PC-3 (cell line): ENCODE measurements around the gene ZER1. TPM values are rescaled to one million over a fixed set of nuclear protein-coding genes. Genes with fewer than 3 reads are reported as not detected.

ENCODE experiments used
- ATAC-seq: fragments of 200-7000 bp; cut with Tn5 transposase; 2 replicates; pipeline ENCODE4 v1.9.1; 2020; ENCODE audit warnings: mild to moderate bottlenecking, moderate library complexity
- BruUV-seq: library from RNA; stranded (reverse); fragments of 400-500 nt; replicated peaks from 2 replicates; lab custom pipeline; 2021; lab: Mats Ljungman, UMichigan
- CTCF ChIA-PET: fragments of 300-600 bp; sonication (Branson Sonifier 250); formaldehyde crosslinking; loops from one replicate; lab custom pipeline; 2022; ENCODE audit warnings: antibody characterized with exemption; lab: Charles Lee
- POLR2A ChIA-PET: fragments of 300-600 bp; sonication (Branson Sonifier 250); formaldehyde crosslinking; loops from one replicate; lab custom pipeline; 2022; ENCODE audit warnings: antibody characterized with exemption; ENCODE audit not compliant: unreplicated experiment; lab: Charles Lee
- DNase-seq: peaks from one replicate; pipeline ENCODE4 v3.0.0-alpha.2; 2015
- H2AFZ ChIP-seq: fragments of 300-600 bp; sonication (generic); 2 replicates; pipeline ENCODE4 v1.6.0; 2016; ENCODE audit warnings: antibody characterized with exemption, low read length
- H3F3A ChIP-seq: fragments of 300-600 bp; sonication (generic); one replicate; pipeline ENCODE4 v1.6.0; 2017; ENCODE audit warnings: antibody characterized with exemption, low read length, control low read depth, mild to moderate bottlenecking; ENCODE audit not compliant: unreplicated experiment
- H3K27ac ChIP-seq: fragments of 300-600 bp; sonication (generic); 2 replicates; pipeline ENCODE4 v1.5.1; 2016; ENCODE audit warnings: mild to moderate bottlenecking, low read length
- H3K27me3 ChIP-seq: fragments of 300-600 bp; sonication (generic); 2 replicates; pipeline ENCODE4 v1.6.1; 2016; ENCODE audit warnings: low read length, mixed read lengths
- H3K36me3 ChIP-seq: fragments of 300-600 bp; sonication (generic); 2 replicates; pipeline ENCODE4 v1.6.1; 2016; ENCODE audit warnings: low read depth, mixed run types, low read length, mixed read lengths
- H3K4me1 ChIP-seq: fragments of 300-600 bp; sonication (generic); 2 replicates; pipeline ENCODE4 v1.5.1; 2016; ENCODE audit warnings: low read length; ENCODE audit not compliant: insufficient read depth
- H3K4me2 ChIP-seq: fragments of 300-600 bp; sonication (generic); 2 replicates; pipeline ENCODE4 v1.6.0; 2016; ENCODE audit warnings: low read length
- H3K4me3 ChIP-seq: fragments of 300-600 bp; sonication (generic); 2 replicates; pipeline ENCODE4 v1.5.1; 2016; ENCODE audit warnings: mild to moderate bottlenecking, low read length, mixed read lengths
- H3K79me2 ChIP-seq: fragments of 300-600 bp; sonication (generic); 2 replicates; pipeline ENCODE4 v1.6.1; 2017; ENCODE audit warnings: low read length, mixed read lengths
- H3K9ac ChIP-seq: fragments of 300-600 bp; sonication (generic); 2 replicates; pipeline ENCODE4 v1.6.0; 2016; ENCODE audit warnings: mild to moderate bottlenecking, low read length
- H3K9me2 ChIP-seq: fragments of 300-600 bp; sonication (generic); replicated peaks from 2 replicates; pipeline ENCODE4 v1.6.1; 2016; ENCODE audit warnings: mixed run types, low read length, mixed read lengths
- H3K9me3 ChIP-seq: fragments of 300-600 bp; sonication (generic); 2 replicates; pipeline ENCODE4 v1.6.1; 2016; ENCODE audit warnings: low read length, mixed read lengths
- H4K20me1 ChIP-seq: fragments of 300-600 bp; sonication (generic); 2 replicates; pipeline ENCODE4 v1.6.1; 2016; ENCODE audit warnings: low read length, mixed read lengths
- EZH2 ChIP-seq: fragments of 300-600 bp; sonication (generic); IDR thresholded peaks from one replicate; pipeline ENCODE4 v1.6.1; 2017; ENCODE audit warnings: antibody characterized with exemption, mild to moderate bottlenecking, low read length; ENCODE audit not compliant: unreplicated experiment
- EZH2phosphoT487 ChIP-seq: fragments of 300-600 bp; sonication (generic); IDR thresholded peaks from 2 replicates; pipeline ENCODE4 v1.6.1; 2018; ENCODE audit warnings: mild to moderate bottlenecking, antibody characterized with exemption, low read length, borderline replicate concordance
- intact Hi-C: fragments of 100-400 bp; cut with micrococcal nuclease; formaldehyde crosslinking; loops from 2 replicates; pipeline ENCODE4 v1.9.0; 2023
- total RNA-seq: library from RNA; depleted of rRNA; stranded (reverse); fragments of >200 nt; gene quantifications from 2 replicates; pipeline ENCODE4 v1.2.3, GENCODE V29; 2014
- TF ChIP-seq, protein P1 (sequence below): fragments of 300-600 bp; sonication (generic); conservative IDR thresholded peaks from 2 replicates; pipeline ENCODE4 v1.5.1; 2017; ENCODE audit warnings: antibody characterized with exemption, low read depth, mild to moderate bottlenecking, low read length

Gene ZER1
- total RNA-seq, 1 experiment from 2014 or later, result 20.6 TPM

DNA sequence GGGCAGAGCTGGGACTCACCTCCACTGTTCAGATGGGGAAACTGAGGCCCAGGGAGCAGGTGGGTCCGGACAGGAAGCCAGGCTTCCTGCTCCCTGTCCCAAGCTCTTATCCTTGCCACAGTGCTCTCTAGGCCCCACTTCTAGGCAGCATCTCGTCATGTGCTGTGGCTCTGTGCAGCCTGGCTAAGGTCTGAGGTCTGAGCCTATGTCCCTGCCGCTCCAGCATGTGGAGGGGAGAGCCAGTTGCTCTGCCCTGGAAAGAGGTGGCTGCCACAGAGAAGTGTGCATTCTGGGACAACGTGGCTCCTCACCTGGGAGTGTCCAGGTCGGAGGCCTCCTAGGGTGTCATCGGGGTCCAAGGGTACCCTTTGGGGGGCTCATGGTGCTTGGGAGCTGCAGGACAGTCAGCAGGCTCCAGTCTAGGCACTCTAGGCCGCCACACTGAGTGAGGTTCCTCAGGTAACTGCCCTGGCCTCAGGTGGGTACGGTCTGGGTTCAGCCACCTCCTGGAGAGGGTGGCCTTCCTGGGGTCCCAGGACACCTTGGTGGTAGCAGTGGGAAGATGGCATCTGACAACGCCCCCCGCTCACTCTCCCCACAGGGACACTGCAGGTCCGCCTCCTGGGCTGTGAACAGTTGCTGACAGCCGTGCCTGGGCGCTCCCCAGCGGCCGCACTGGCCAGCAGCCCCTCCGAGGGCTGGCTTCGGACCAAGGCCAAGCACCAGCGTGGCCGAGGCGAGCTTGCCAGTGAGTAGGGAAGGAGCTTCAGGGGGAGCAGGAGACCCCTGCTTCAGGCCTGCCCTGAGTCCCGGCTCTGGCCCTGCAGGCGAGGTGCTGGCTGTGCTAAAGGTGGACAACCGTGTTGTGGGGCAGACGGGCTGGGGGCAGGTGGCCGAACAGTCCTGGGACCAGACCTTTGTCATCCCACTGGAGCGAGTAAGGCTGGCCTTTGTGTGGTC lies 59.0 kb downstream of the ZER1 start:
- H3K4me1 ChIP-seq, result no peaks in the 10 kb centered on the region
- no peak overlapping the region for H3K27ac ChIP-seq
- TF ChIP-seq EZH2phosphoT487 (no peak), EZH2 (no peak)
- TF ChIP-seq, protein P1, sequence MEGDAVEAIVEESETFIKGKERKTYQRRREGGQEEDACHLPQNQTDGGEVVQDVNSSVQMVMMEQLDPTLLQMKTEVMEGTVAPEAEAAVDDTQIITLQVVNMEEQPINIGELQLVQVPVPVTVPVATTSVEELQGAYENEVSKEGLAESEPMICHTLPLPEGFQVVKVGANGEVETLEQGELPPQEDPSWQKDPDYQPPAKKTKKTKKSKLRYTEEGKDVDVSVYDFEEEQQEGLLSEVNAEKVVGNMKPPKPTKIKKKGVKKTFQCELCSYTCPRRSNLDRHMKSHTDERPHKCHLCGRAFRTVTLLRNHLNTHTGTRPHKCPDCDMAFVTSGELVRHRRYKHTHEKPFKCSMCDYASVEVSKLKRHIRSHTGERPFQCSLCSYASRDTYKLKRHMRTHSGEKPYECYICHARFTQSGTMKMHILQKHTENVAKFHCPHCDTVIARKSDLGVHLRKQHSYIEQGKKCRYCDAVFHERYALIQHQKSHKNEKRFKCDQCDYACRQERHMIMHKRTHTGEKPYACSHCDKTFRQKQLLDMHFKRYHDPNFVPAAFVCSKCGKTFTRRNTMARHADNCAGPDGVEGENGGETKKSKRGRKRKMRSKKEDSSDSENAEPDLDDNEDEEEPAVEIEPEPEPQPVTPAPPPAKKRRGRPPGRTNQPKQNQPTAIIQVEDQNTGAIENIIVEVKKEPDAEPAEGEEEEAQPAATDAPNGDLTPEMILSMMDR, result no peak
- ChIA-PET CTCF (no interaction called here), POLR2A (interaction anchor here (0.5 kb wide), 1 partner anchor 16 kb away, joined by 5 read pairs; no protein-coding TSS in a partner anchor)
- no TSS peak for BruUV-seq
- H3K9me2 ChIP-seq, result no peaks in the 10 kb centered on the region
- no peaks in the 10 kb centered on the region for H3K36me3 ChIP-seq
- intact Hi-C loops, result no loop called here
- ATAC-seq (no peak), DNase-seq (no peak)
- H3K27me3 ChIP-seq, result no peaks in the 10 kb centered on the region
- no peak overlapping the region for H3K4me3 ChIP-seq
- no peak overlapping the region for H3K9ac ChIP-seq
- no peaks in the 10 kb centered on the region for H4K20me1 ChIP-seq
- H3K79me2 ChIP-seq, result no peaks in the 10 kb centered on the region
- H3K4me2 ChIP-seq, result no peak overlapping the region
- H3K9me3 ChIP-seq, result no peaks in the 10 kb centered on the region
- no peak overlapping the region for H2AFZ ChIP-seq
- H3F3A ChIP-seq, result no peaks in the 10 kb centered on the region

- TF ChIP-seq, protein P1, result no peak
- TF ChIP-seq EZH2, result no peak
- TF ChIP-seq EZH2phosphoT487, result no peak
- Histone ChIP-seq H3K4me1 (no peaks in the 10 kb centered on the region), H3K27me3 (no peaks in the 10 kb centered on the region), H3K27ac (no peak overlapping the region), H3K4me2 (no peak overlapping the region), H3K9me2 (no peaks in the 10 kb centered on the region), H3K36me3 (no peaks in the 10 kb centered on the region), H3F3A (no peaks in the 10 kb centered on the region), H3K9me3 (no peaks in the 10 kb centered on the region), H4K20me1 (no peaks in the 10 kb centered on the region), H2AFZ (no peak overlapping the region), H3K4me3 (no peak overlapping the region), H3K9ac (no peak overlapping the region), H3K79me2 (no peaks in the 10 kb centered on the region)
- ATAC-seq (no peak), DNase-seq (no peak)
- ChIA-PET POLR2A (no interaction called here), CTCF (no interaction called here)
- intact Hi-C loops, result no loop called here
- no TSS peak for BruUV-seq
Measured at GRCh38 chr9:128707446-128707845, 64.3 kb downstream of the ZER1 start.
